ENCODE data around the gene FAM168A.
A peak's percentile ranks its signal among the peaks of the same experiment; 100 is the strongest.
"Not testable (repeated sequence)": the region's sequence is repeated elsewhere in the genome, so short reads cannot be mapped to it uniquely, and the experiment has no call there.

Gene FAM168A

GRCh38 chr11:73513707-73514106 lies 84.2 kb downstream of the FAM168A start:
- DNase-seq: no peak

GRCh38 chr11:73510877-73511276 lies 87.0 kb downstream of the FAM168A start:
- no peak for DNase-seq

GRCh38 chr11:73510106-73510505 lies 87.8 kb downstream of the FAM168A start:
- DNase-seq: no peak

GRCh38 chr11:73509188-73509587 lies 88.7 kb downstream of the FAM168A start:
- no peak for DNase-seq

- no peak for DNase-seq
Observed at GRCh38 chr11:73508243-73509176, 89.4 kb downstream of the FAM168A start.

- peak; percentile 47 for DNase-seq
Observed at GRCh38 chr11:73507086-73507485, 90.8 kb downstream of the FAM168A start.

GRCh38 chr11:73506038-73506437 lies 91.9 kb downstream of the FAM168A start:
- DNase-seq: no peak

- DNase-seq: no peak
Observed at GRCh38 chr11:73498343-73498742, 99.6 kb downstream of the FAM168A start.

- DNase-seq: no peak
Observed at GRCh38 chr11:73496134-73496533, 101.8 kb downstream of the FAM168A start.

GRCh38 chr11:73495731-73496130 lies 102.2 kb downstream of the FAM168A start:
- no peak for DNase-seq

GRCh38 chr11:73493956-73494598 lies 103.8 kb downstream of the FAM168A start:
- DNase-seq: peak; percentile 83

GRCh38 chr11:73481626-73482025 lies 116.3 kb downstream of the FAM168A start:
- no peak for DNase-seq

- DNase-seq: no peak
Observed at GRCh38 chr11:73480677-73481076, 117.2 kb downstream of the FAM168A start.

GRCh38 chr11:73478737-73479347 lies 119.1 kb downstream of the FAM168A start:
- DNase-seq: peak; percentile 28

- no peak for DNase-seq
Observed at GRCh38 chr11:73477518-73477917, 120.4 kb downstream of the FAM168A start.

- no peak for DNase-seq
Observed at GRCh38 chr11:73475549-73476095, 122.3 kb downstream of the FAM168A start.

GRCh38 chr11:73473252-73473651 lies 124.7 kb downstream of the FAM168A start:
- DNase-seq: no peak

- not testable (repeated sequence) for DNase-seq
Observed at GRCh38 chr11:73470036-73470612, 127.8 kb downstream of the FAM168A start.

GRCh38 chr11:73469401-73469800 lies 128.5 kb downstream of the FAM168A start:
- no peak for DNase-seq

GRCh38 chr11:73468590-73469161 lies 129.2 kb downstream of the FAM168A start:
- no peak for DNase-seq

GRCh38 chr11:73467505-73467904 lies 130.4 kb downstream of the FAM168A start:
- no peak for DNase-seq

GRCh38 chr11:73466643-73467042 lies 131.3 kb downstream of the FAM168A start:
- no peak for DNase-seq

- no peak for DNase-seq
Observed at GRCh38 chr11:73465871-73466270, 132.0 kb downstream of the FAM168A start.
